ENCODE results near the gene HAPLN2.

Gene HAPLN2

GRCh38 chr1:156646738-156647211 lies 27.6 kb downstream of the HAPLN2 start:
- no peak for DNase-seq

- no peak for DNase-seq
These were observed 28.1 kb downstream of the HAPLN2 start for GRCh38 chr1:156647351-156647750.

GRCh38 chr1:156648496-156648895 lies 29.3 kb downstream of the HAPLN2 start:
- no peak for DNase-seq

- DNase-seq = no peak
These were observed 29.7 kb downstream of the HAPLN2 start for GRCh38 chr1:156648951-156649350.

- DNase-seq = no peak
These were observed 33.1 kb downstream of the HAPLN2 start for GRCh38 chr1:156652131-156652991.

- no peak for DNase-seq
These were observed 33.8 kb downstream of the HAPLN2 start for GRCh38 chr1:156652992-156653355.

GRCh38 chr1:156654700-156655099 lies 35.5 kb downstream of the HAPLN2 start:
- no peak for DNase-seq

GRCh38 chr1:156655151-156655903 lies 36.1 kb downstream of the HAPLN2 start:
- no peak for DNase-seq

- DNase-seq = no peak
These were observed 36.8 kb downstream of the HAPLN2 start for GRCh38 chr1:156655904-156656516.

- peak; percentile 50 to 70 (median 61) for DNase-seq
These were observed 37.9 kb downstream of the HAPLN2 start for GRCh38 chr1:156656806-156657740.

- no peak for DNase-seq
These were observed 38.6 kb downstream of the HAPLN2 start for GRCh38 chr1:156657741-156658319.

GRCh38 chr1:156658496-156658895 lies 39.3 kb downstream of the HAPLN2 start:
- DNase-seq = no peak

- no peak for DNase-seq
These were observed 39.8 kb downstream of the HAPLN2 start for GRCh38 chr1:156658945-156659574.

GRCh38 chr1:156659661-156659987 lies 40.4 kb downstream of the HAPLN2 start:
- no peak for DNase-seq

- peak; percentile 81 to 92 (median 84) for DNase-seq
These were observed 41.0 kb downstream of the HAPLN2 start for GRCh38 chr1:156659988-156660751.

- no peak for DNase-seq
These were observed 41.5 kb downstream of the HAPLN2 start for GRCh38 chr1:156660752-156661112.

- no peak for DNase-seq
These were observed 43.0 kb downstream of the HAPLN2 start for GRCh38 chr1:156662005-156662799.

- no peak for DNase-seq
These were observed 43.5 kb downstream of the HAPLN2 start for GRCh38 chr1:156662800-156663055.

- no peak for DNase-seq
These were observed 44.0 kb downstream of the HAPLN2 start for GRCh38 chr1:156663178-156663577.
